Heart right ventricle (tissue), 16 donors: ENCODE results near the gene MALAT1. TPM values are rescaled to one million over a fixed set of nuclear protein-coding genes. Genes with fewer than 3 reads are reported as not detected.

Experiments used
- ATAC-seq, 8 donors: fragments of 200-7000 bp; cut with Tn5 transposase; one replicate each; pipeline ENCODE4 v1.9.1; 2020; ENCODE audit warnings: mild to moderate bottlenecking in 8 of 8, moderate library complexity in 8 of 8, moderate number of reproducible peaks in 1 of 8
- DNase-seq, 2 donors: peaks; one replicate each; pipeline ENCODE4 v3.0.0-alpha.2; 2020
- H3K27ac ChIP-seq, 10 donors: fragments of 200-600 bp; sonication (generic) in 2 of 10; one replicate each; pipeline versions ENCODE4 v1.5.0 to v1.8.0; 2020 to 2022; ENCODE audit warnings: mild to moderate bottlenecking in 3 of 10
- H3K27me3 ChIP-seq, 7 donors: fragments of 200-600 bp; one replicate each; pipeline ENCODE4 v1.8.0; 2021 to 2022; ENCODE audit warnings: mild to moderate bottlenecking in 2 of 7
- H3K36me3 ChIP-seq, 9 donors: fragments of 200-600 bp; sonication (generic) in 1 of 9; one replicate each; pipeline versions ENCODE4 v1.5.0 to v1.8.0; 2020 to 2022; ENCODE audit warnings: mild to moderate bottlenecking in 2 of 9
- H3K4me1 ChIP-seq, 9 donors: fragments of 200-600 bp; sonication (generic) in 1 of 9; one replicate each; pipeline versions ENCODE4 v1.5.0 to v1.8.0; 2020 to 2022; ENCODE audit warnings: mild to moderate bottlenecking in 4 of 9
- H3K4me3 ChIP-seq, 10 donors: fragments of 200-600 bp; sonication (generic) in 2 of 10; one replicate each; pipeline versions ENCODE4 v1.5.0 to v1.8.0; 2020 to 2022; ENCODE audit warnings: mild to moderate bottlenecking in 7 of 10, moderate library complexity in 2 of 10
- H3K9me3 ChIP-seq, 11 donors: fragments of 200-600 bp in 10 of 11; sonication (generic) in 2 of 11; one replicate each; pipeline versions ENCODE4 v1.5.0 to v1.8.0; 2013 to 2022; ENCODE audit warnings: mild to moderate bottlenecking in 2 of 11, control low read depth in 1 of 11, moderate library complexity in 1 of 11
- CTCF ChIP-seq, 9 donors: fragments of 200-600 bp; sonication (generic) in 2 of 9; IDR thresholded peaks; one replicate each; pipeline versions ENCODE4 v1.5.0 to v1.8.0; 2021 to 2022; ENCODE audit warnings: antibody characterized with exemption in 9 of 9, mild to moderate bottlenecking in 5 of 9, moderate library complexity in 1 of 9
- WGBS, 2 donors: extraction: QIAGEN DNeasy Blood & Tissue Kit; methylation state at CpG; one replicate each; pipeline ENCODE4 v1.1.7; 2013; ENCODE audit warnings: inconsistent platforms in 1 of 2; 5-methylcytosine and 5-hydroxymethylcytosine counted together
- intact Hi-C, 10 donors: fragments of 100-400 bp; cut with DNase I; formaldehyde crosslinking; loops; one replicate each; pipeline versions ENCODE4 v1.11.1 to v1.14.2; 2022
- polyA plus RNA-seq, 2 donors: library from polyadenylated mRNA; stranded (reverse); fragments of 200-250 nt; gene quantifications; one replicate each; pipeline ENCODE4 v1.2.3, GENCODE V29; 2013
- total RNA-seq, 10 donors: library from RNA; stranded (reverse); fragmentation: NEBNext Ultra II Directional in 3 of 10; extraction: Animal tissue kit (Norgen Biotek cat#: 25700) in 3 of 10; gene quantifications; one replicate each; pipeline versions ENCODE4 v1.2.1 to v1.2.4, GENCODE V29; 2021 to 2023
- donor health status: Arrhythmogenic right ventricular cardiomyopathy.
- donor health status: ischemic (EF 13 %, LVEDD 7.1; RV severe dilation, severe dysfunction).
- donor health status: healthy with polysubstance abuse.
- donor health status: DM: no; HTN: yes; CAD: no.
- donor health status: DM: no; HTN: no; CAD: no.
- donor health status: ischemic (EF 25% LVEDD 6.9; RV normal size, moderate dysfunction).
- donor health status: ischemic (EF 25% LVEDD 5.7; RV mildly dilated, moderate dysfunction).
- donor health status: healthy.
- donor health status: DM: yes; HTN: yes; CAD: no.
- donor health status: Ischemic cardiomyopathy.
- donor health status: ischemic (EF 35%, LVEDD 5.7; RV mildly dilated, moderate dysfunction).
- donor health status: nonischemic (EF 11% LVEDD 7.7; RV severe dilation, severe dysfunction).
- donor health status: DM: yes; HTN: yes; CAD: no.
- donor health status: PGD.
- donor health status: ischemic (EF 29% LVEDD 5.4; RV normal size, mild dysfunction).
- donor health status: nonischemic (EF 23%, LVEDD 6.1; RV moderate dilation, normal function).

Gene MALAT1
- total and polyA plus RNA-seq, 12 donors = 205 to 8,462 (median 5,956) TPM

- peaks cover 11 to 30% (median 21%) of the 10 kb centered on the region in 9 donors for H3K4me1 ChIP-seq
- 40 to 47% methylated on average over 18 of the region's 18 CpGs for WGBS, 2 donors
- peak overlapping the region; percentile 74 to 94 (median 87) for H3K27ac ChIP-seq
- peaks cover 0 to 72% (median 14%) of the 10 kb centered on the region in 9 donors for H3K36me3 ChIP-seq
- intact Hi-C loops = loop anchor here in 8 of 10 donors (1.0 to 5.0 kb wide), 11 partner anchors 27 to 73 kb away; partner anchors contain the start of genes FAM89B (in 2 of the 8), MAP3K11 (in 2 of the 8), PCNX3 (in 1 of the 8) and ZNRD2 (in 1 of the 8)
- no peaks in the 10 kb centered on the region for H3K9me3 ChIP-seq
- peak in 1 of 9 donors; percentile 4 for TF ChIP-seq CTCF (IDR thresholded peaks at IDR 0.05)
- ATAC-seq = peak in 1 of 8 donors; percentile 1
- H3K4me3 ChIP-seq = peak overlapping the region in 9 of 10 donors; percentile 26 to 71 (median 55)
- no peak for DNase-seq
- H3K27me3 ChIP-seq = no peaks in the 10 kb centered on the region
These were observed 42.5 kb downstream of the MALAT1 start for GRCh38 chr11:65541093-65541982.

- ATAC-seq (no peak), DNase-seq (no peak)
- TF ChIP-seq CTCF (IDR thresholded peaks at IDR 0.05) = no peak
- 93 to 96% methylated on average over 3 of the region's 3 CpGs for WGBS, 2 donors
- H3K4me1 ChIP-seq = peaks cover 11 to 39% (median 21%) of the 10 kb centered on the region in 9 donors
- intact Hi-C loops = loop anchor here in 5 of 10 donors (5.0 kb wide), 4 partner anchors 44 to 69 kb away; partner anchors contain the start of gene MAP3K11 (in 1 of the 5)
- H3K36me3 ChIP-seq = peaks cover 0 to 72% (median 12%) of the 10 kb centered on the region in 9 donors
- no peaks in the 10 kb centered on the region for H3K9me3 ChIP-seq
- no peak overlapping the region for H3K27ac ChIP-seq
- H3K27me3 ChIP-seq = no peaks in the 10 kb centered on the region
- H3K4me3 ChIP-seq = no peak overlapping the region
These were observed 44.0 kb downstream of the MALAT1 start for GRCh38 chr11:65542738-65543390.

GRCh38 chr11:65545853-65546216, 47.0 kb downstream of the MALAT1 start:
- 88 to 92% methylated on average over 4 of the region's 4 CpGs for WGBS, 2 donors
- Histone ChIP-seq H3K27ac (peak overlapping the region in 1 of 10 donors; percentile 62), H3K36me3 (peaks cover 0 to 89% (median 3%) of the 10 kb centered on the region in 9 donors), H3K4me1 (peaks cover 8 to 25% (median 11%) of the 10 kb centered on the region in 9 donors), H3K9me3 (no peaks in the 10 kb centered on the region), H3K27me3 (no peaks in the 10 kb centered on the region), H3K4me3 (peak overlapping the region in 1 of 10 donors; percentile 53)
- intact Hi-C loops = no loop called here
- DNase-seq = no peak
- no peak for TF ChIP-seq CTCF (IDR thresholded peaks at IDR 0.05)
- no peak for ATAC-seq
